Adrenal gland (tissue), 12 donors: ENCODE results near the gene TARDBP. TPM values are rescaled to one million over a fixed set of nuclear protein-coding genes. Genes with fewer than 3 reads are reported as not detected.
A peak's percentile ranks its signal among the peaks of the same experiment; 100 is the strongest.

ENCODE experiments used
- DNase-seq, 7 donors: peaks; one replicate each; pipeline ENCODE4 v3.0.0-alpha.2; 2019 to 2020
- H3K27ac ChIP-seq, 5 donors: fragments of 200-600 bp; sonication (generic) in 4 of 5; 1 replicate in 3 of 5; 2 replicates in 2 of 5; pipeline versions ENCODE4 v1.5.1 to v1.8.0; 2016 to 2020; ENCODE audit warnings: mild to moderate bottlenecking in 1 of 5
- H3K27me3 ChIP-seq: fragments of 200-600 bp; 2 replicates; pipeline ENCODE4 v1.8.0; 2021
- H3K36me3 ChIP-seq, 2 donors: fragments of 200-600 bp; replicated peaks in 1 of 2; 1 replicate in 1 of 2; 2 replicates in 1 of 2; pipeline versions ENCODE4 v1.5.1 to v1.8.0; 2018 to 2022
- H3K4me1 ChIP-seq, 2 donors: fragments of 200-600 bp; replicated peaks in 1 of 2; 1 replicate in 1 of 2; 2 replicates in 1 of 2; pipeline versions ENCODE4 v1.5.1 to v1.8.0; 2018 to 2021
- H3K4me3 ChIP-seq, 4 donors: fragments of 200-600 bp; sonication (generic) in 3 of 4; one replicate each; pipeline ENCODE4 v1.5.1; 2016 to 2018
- H3K9me3 ChIP-seq, 3 donors: fragments of 200-600 bp; sonication (generic) in 1 of 3; replicated peaks in 1 of 3; 1 replicate in 2 of 3; 2 replicates in 1 of 3; pipeline versions ENCODE4 v1.5.1 to v1.8.0; 2016 to 2021
- POLR2A ChIP-seq, 2 donors: fragments of 450-650 bp; IDR thresholded peaks; one replicate each; pipeline ENCODE4 v1.6.1; 2017; ENCODE audit warnings: antibody characterized with exemption in 2 of 2, mild to moderate bottlenecking in 2 of 2, moderate library complexity in 1 of 2
- WGBS, 4 donors: extraction: QIAGEN DNeasy Blood & Tissue Kit in 2 of 4; methylation state at CpG; one replicate each; pipeline versions ENCODE4 v1.1.5 to v1.1.7; 2013 to 2017; 5-methylcytosine and 5-hydroxymethylcytosine counted together
- intact Hi-C, 2 donors: fragments of 100-400 bp; cut with DNase I; formaldehyde crosslinking; loops; one replicate each; pipeline versions ENCODE4 v1.14.1 to v1.15.0; 2022 to 2023
- polyA plus RNA-seq, 3 donors: library from polyadenylated mRNA; stranded (reverse); fragments of 200-250 nt in 2 of 3; fragments of 350-450 nt in 1 of 3; fragmentation: Illumina TruSeq in 1 of 3; extraction: RNeasy Lipid Tissue Mini Kit (QIAGEN cat#74804) in 1 of 3; gene quantifications; one replicate each; pipeline ENCODE4 v1.2.3, GENCODE V29; 2013 to 2014
- total RNA-seq, 9 donors: library from RNA; depleted of rRNA in 4 of 9; stranded (reverse); fragments of >200 nt in 4 of 9; fragments of 120-200 nt in 1 of 9; fragmentation: NEBNext Ultra II Directional in 1 of 9; extraction: Animal tissue kit (Norgen Biotek cat#: 25700) in 1 of 9; gene quantifications; one replicate each; pipeline versions ENCODE4 v1.1.0 to v1.2.4, GENCODE V29; 2013 to 2023
- TF ChIP-seq, protein P1 (sequence below), 6 experiments: fragments of 450-650 bp in 4 of 6; fragments of 200-600 bp in 2 of 6; sonication (generic) in 1 of 6; IDR thresholded peaks; 1 replicate in 5 of 6; 2 replicates in 1 of 6; pipeline versions ENCODE4 v1.5.1 to v1.8.0; 2016 to 2021; ENCODE audit warnings: antibody characterized with exemption in 6 of 6, mild to moderate bottlenecking in 2 of 6, moderate library complexity in 1 of 6
- donor health status: healthy with polysubstance abuse.
- donor health status: Bipolar disorder and iron deficiency.
- donor health status: DM: yes; HTN: yes; CAD: no.
- donor health status: DM: no; HTN: no; CAD: no.
- donor health status: DM: no; HTN: no; CAD: no.
- donor health status: DM: yes; HTN: yes; CAD: no.

The TARDBP gene
- total and polyA plus RNA-seq, 12 donors: 45.1 to 324 (median 111) TPM

DNA sequence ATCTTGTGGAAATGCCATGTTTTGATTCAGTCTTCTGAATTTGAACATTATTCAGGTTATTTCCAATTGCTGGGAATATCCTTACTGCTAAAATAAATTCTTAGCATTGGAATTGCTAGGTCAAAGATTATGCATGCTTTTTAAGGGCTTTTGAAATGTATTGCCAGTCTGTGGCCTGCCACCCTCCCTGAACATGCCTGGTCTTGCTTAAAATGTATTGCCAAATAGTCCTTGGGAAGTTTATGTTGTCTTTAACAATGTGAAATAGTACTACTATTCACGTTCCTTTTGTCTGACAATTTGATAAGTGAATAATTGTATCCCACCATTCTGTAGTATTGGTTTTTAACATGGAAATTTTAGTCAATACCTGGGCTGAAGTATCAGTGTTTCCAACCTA lies 13.6 kb downstream of the TARDBP start:
- no peak for TF ChIP-seq POLR2A (IDR thresholded peaks at IDR 0.05)
- TF ChIP-seq, protein P1, sequence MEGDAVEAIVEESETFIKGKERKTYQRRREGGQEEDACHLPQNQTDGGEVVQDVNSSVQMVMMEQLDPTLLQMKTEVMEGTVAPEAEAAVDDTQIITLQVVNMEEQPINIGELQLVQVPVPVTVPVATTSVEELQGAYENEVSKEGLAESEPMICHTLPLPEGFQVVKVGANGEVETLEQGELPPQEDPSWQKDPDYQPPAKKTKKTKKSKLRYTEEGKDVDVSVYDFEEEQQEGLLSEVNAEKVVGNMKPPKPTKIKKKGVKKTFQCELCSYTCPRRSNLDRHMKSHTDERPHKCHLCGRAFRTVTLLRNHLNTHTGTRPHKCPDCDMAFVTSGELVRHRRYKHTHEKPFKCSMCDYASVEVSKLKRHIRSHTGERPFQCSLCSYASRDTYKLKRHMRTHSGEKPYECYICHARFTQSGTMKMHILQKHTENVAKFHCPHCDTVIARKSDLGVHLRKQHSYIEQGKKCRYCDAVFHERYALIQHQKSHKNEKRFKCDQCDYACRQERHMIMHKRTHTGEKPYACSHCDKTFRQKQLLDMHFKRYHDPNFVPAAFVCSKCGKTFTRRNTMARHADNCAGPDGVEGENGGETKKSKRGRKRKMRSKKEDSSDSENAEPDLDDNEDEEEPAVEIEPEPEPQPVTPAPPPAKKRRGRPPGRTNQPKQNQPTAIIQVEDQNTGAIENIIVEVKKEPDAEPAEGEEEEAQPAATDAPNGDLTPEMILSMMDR (IDR thresholded peaks at IDR 0.05): no peak
- intact Hi-C loops: no loop called here
- DNase-seq: no peak
- WGBS, 4 donors: 39 to 62% (median 51%) methylated on average over 1 of the region's 1 CpG
- Histone ChIP-seq H3K27ac (no peak overlapping the region), H3K27me3 (no peaks in the 10 kb centered on the region), H3K9me3 (no peaks in the 10 kb centered on the region), H3K4me3 (no peak overlapping the region), H3K36me3 (peaks cover 0 to 69% of the 10 kb centered on the region in 2 donors), H3K4me1 (no peaks in the 10 kb centered on the region)

DNA sequence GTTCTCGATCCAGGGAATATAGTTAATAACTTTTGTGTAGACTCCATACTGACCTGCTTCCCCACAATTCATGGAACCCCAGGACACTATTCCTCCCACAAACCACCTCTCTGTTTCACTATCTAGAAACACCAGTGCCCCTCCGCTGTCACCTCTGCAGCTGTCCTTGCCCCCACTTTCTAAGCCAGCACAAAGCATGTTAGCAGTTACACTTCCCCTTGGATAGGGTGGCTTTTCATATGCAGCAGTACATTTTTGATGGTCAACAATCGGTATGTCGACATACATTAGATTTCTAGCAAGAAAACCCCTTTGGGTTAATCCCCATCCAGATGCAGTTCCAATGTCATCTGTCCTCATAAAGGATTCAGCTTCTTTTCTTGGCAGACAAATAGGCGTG lies 14.4 kb downstream of the TARDBP start:
- intact Hi-C loops: no loop called here
- no peak for DNase-seq
- Histone ChIP-seq H3K9me3 (no peaks in the 10 kb centered on the region), H3K4me3 (no peak overlapping the region), H3K4me1 (no peaks in the 10 kb centered on the region), H3K27ac (peak overlapping the region in 1 of 5 donors; percentile 27), H3K36me3 (peaks cover 0 to 61% of the 10 kb centered on the region in 2 donors), H3K27me3 (no peaks in the 10 kb centered on the region)
- WGBS, 4 donors: 77 to 82% (median 78%) methylated on average over 5 of the region's 5 CpGs
- TF ChIP-seq, protein P1 (IDR thresholded peaks at IDR 0.05): no peak
- TF ChIP-seq POLR2A (IDR thresholded peaks at IDR 0.05): no peak

DNA sequence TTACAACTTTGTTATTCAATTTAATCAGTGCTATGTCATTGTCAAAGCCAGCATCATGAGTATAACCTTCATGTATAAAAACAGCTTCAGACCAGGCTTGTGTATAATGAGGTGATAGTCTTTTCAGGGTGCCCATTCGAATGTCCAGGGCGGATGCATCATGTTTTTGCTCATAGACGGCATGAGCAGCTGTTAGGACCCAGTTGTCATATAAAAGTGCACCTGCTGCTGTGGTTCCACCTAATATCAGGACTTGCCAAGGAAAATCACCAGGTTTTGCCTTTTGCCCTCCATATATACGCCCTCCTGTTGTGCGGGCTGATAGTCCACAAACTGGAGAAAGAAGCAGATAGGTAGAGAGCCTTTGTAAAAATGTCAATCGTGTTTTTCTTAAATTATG lies 14.9 kb downstream of the TARDBP start:
- DNase-seq: peak in 1 of 7 donors; percentile 36
- intact Hi-C loops: no loop called here
- 70 to 78% (median 73%) methylated on average over 6 of the region's 6 CpGs for WGBS, 4 donors
- no peaks in the 10 kb centered on the region for H3K4me1 ChIP-seq
- H3K36me3 ChIP-seq: peaks cover 0 to 57% of the 10 kb centered on the region in 2 donors
- TF ChIP-seq, protein P1 (IDR thresholded peaks at IDR 0.05): no peak
- TF ChIP-seq POLR2A (IDR thresholded peaks at IDR 0.05): no peak
- H3K4me3 ChIP-seq: no peak overlapping the region
- no peak overlapping the region for H3K27ac ChIP-seq
- H3K9me3 ChIP-seq: no peaks in the 10 kb centered on the region
- no peaks in the 10 kb centered on the region for H3K27me3 ChIP-seq

DNA sequence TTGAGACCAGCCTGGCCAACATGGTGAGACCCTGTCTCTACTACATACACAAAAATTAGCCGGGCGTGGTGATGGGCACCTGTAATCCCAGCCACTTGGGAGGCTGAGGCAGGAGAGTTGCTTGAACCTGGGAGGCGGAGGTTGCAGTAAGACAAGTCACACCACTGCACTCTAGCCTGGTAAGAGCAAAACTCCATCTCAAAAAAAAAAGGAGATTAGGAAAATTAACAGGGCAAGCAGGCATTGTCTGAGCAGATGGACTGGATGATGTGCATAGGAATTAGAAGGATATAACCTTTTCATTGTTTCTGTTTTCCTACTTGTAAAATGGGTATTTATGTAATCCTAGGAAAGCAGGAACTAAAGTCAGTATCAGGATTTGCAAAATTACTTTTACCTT lies 15.6 kb downstream of the TARDBP start:
- DNase-seq: peak in 1 of 7 donors; percentile 43
- no peak overlapping the region for H3K27ac ChIP-seq
- no peaks in the 10 kb centered on the region for H3K27me3 ChIP-seq
- no peak for TF ChIP-seq POLR2A (IDR thresholded peaks at IDR 0.05)
- TF ChIP-seq, protein P1 (IDR thresholded peaks at IDR 0.05): no peak
- no peaks in the 10 kb centered on the region for H3K9me3 ChIP-seq
- H3K4me1 ChIP-seq: no peaks in the 10 kb centered on the region
- peaks cover 0 to 50% of the 10 kb centered on the region in 2 donors for H3K36me3 ChIP-seq
- intact Hi-C loops: no loop called here
- WGBS, 4 donors: 92 to 100% (median 95%) methylated on average over 3 of the region's 3 CpGs
- H3K4me3 ChIP-seq: no peak overlapping the region
